Colonic mucosa (tissue), 4 donors: ENCODE results near the gene GNG7. TPM values are rescaled to one million over a fixed set of nuclear protein-coding genes. Genes with fewer than 3 reads are reported as not detected.
"Not testable (repeated sequence)": the region's sequence is repeated elsewhere in the genome, so short reads cannot be mapped to it uniquely, and the experiment has no call there.

ENCODE experiments used
- DNase-seq: peaks from one replicate; pipeline ENCODE4 v3.0.0-alpha.2; 2020
- H3K27ac ChIP-seq: fragments of 200-600 bp; one replicate; pipeline ENCODE4 v1.8.0; 2021
- H3K27me3 ChIP-seq: fragments of 200-600 bp; one replicate; pipeline ENCODE4 v1.8.0; 2021
- H3K36me3 ChIP-seq: fragments of 200-600 bp; one replicate; pipeline ENCODE4 v1.8.0; 2021
- H3K4me1 ChIP-seq: fragments of 200-600 bp; one replicate; pipeline ENCODE4 v1.8.0; 2021; ENCODE audit warnings: mild to moderate bottlenecking
- H3K4me3 ChIP-seq: fragments of 200-600 bp; one replicate; pipeline ENCODE4 v1.8.0; 2021
- H3K9ac ChIP-seq, 2 donors: one replicate each; pipeline ENCODE4 v1.7.0; 2013; ENCODE audit warnings: control low read depth in 2 of 2, low read depth in 2 of 2, low read length in 2 of 2
- H3K9me3 ChIP-seq: fragments of 200-600 bp; one replicate; pipeline ENCODE4 v1.8.0; 2021
- intact Hi-C: fragments of 100-400 bp; cut with DNase I; formaldehyde crosslinking; loops from one replicate; pipeline ENCODE4 v1.14.1; 2022
- total RNA-seq, 2 donors: library from RNA; stranded (reverse); fragmentation: NEBNext Ultra II Directional in 1 of 2; extraction: Animal tissue kit (Norgen Biotek cat#: 25700) in 1 of 2; gene quantifications; one replicate each; pipeline ENCODE4 v1.2.1, GENCODE V29; 2021
- TF ChIP-seq, protein P1 (sequence below): fragments of 200-600 bp; IDR thresholded peaks from one replicate; pipeline ENCODE4 v1.8.0; 2022; ENCODE audit warnings: antibody characterized with exemption, mild to moderate bottlenecking
- donor health status: healthy.
- donor health status: DM: no; HTN: no; CAD: no.
- donor health status: DM: no; HTN: no; CAD: no.

The GNG7 gene
- total RNA-seq, 2 donors from 2014 or later: 1.5 to 3.2 TPM

DNA sequence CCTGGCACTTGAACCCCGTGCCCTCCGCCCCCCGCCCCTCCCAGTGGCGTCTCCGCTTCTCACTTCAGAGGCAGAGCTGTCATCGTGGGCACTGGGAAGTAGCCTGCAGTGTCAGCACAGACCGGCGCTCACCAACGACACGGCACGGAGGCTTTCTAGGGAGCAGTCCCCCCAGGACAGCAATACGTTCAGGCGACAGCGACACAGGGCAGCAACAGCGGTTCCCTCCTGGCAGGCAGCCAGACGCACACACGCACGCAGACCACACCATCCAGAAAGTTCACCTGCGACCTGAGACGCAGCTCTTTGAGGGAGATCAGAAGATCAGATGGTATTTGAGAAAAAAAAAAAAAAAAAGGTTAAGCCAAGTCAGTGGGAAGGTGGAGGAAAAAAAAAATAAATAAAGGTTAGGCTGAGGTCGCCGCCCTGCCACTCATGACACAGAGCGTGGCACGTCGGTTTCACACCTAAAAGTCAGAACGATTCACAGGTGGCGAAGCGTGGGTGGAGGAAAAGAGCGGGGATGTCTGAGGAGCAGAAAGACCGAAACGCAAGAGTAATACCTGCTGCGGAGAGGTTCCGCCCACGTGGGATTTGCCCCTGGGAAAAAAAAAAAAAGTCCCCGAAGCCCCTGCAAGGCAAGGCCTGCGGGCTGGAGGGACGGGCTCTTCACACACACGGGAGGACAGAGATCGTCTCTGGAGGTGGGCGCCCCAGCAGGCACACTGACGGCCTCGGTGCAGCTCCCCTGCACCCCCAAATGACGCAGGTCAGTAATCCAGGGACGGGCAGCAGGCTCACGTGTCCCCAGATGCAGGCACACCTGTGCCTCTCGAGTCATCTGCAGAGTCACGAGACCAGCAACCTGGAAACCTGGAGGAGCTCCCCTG, 94.5 kb downstream of the GNG7 start:
- Histone ChIP-seq H3K27ac (no peak overlapping the region), H3K9ac (no peak overlapping the region), H3K4me1 (no peaks in the 10 kb centered on the region), H3K9me3 (no peaks in the 10 kb centered on the region), H3K36me3 (no peaks in the 10 kb centered on the region), H3K4me3 (no peak overlapping the region), H3K27me3 (no peaks in the 10 kb centered on the region)
- TF ChIP-seq, protein P1, sequence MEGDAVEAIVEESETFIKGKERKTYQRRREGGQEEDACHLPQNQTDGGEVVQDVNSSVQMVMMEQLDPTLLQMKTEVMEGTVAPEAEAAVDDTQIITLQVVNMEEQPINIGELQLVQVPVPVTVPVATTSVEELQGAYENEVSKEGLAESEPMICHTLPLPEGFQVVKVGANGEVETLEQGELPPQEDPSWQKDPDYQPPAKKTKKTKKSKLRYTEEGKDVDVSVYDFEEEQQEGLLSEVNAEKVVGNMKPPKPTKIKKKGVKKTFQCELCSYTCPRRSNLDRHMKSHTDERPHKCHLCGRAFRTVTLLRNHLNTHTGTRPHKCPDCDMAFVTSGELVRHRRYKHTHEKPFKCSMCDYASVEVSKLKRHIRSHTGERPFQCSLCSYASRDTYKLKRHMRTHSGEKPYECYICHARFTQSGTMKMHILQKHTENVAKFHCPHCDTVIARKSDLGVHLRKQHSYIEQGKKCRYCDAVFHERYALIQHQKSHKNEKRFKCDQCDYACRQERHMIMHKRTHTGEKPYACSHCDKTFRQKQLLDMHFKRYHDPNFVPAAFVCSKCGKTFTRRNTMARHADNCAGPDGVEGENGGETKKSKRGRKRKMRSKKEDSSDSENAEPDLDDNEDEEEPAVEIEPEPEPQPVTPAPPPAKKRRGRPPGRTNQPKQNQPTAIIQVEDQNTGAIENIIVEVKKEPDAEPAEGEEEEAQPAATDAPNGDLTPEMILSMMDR: no peak
- DNase-seq: no peak
- intact Hi-C loops: no loop called here

DNA sequence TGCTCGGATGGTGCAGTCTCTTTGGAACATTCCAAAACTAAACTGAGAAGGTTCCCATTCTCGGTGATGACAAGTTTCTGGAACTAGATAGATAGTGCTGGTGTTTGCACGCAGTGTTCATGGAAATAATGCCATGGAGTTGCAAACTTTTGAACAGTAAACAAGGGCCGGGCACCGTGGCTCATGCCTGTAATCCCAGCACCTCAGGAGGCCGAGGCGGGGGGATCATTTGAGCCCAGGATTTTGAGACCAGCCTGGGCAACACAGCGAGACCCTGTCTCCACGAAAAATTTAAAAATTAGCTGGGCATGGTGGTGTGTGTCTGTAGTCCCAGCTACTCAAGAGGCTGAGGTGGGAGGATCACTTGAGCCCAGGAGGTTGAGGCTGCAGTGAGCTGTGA, 95.7 kb downstream of the GNG7 start:
- H3K36me3 ChIP-seq, H3K4me1 ChIP-seq, H3K9me3 ChIP-seq, H3K4me3 ChIP-seq, intact Hi-C loops, H3K27me3 ChIP-seq, DNase-seq, H3K27ac ChIP-seq, H3K9ac ChIP-seq: not testable (repeated sequence)

DNA sequence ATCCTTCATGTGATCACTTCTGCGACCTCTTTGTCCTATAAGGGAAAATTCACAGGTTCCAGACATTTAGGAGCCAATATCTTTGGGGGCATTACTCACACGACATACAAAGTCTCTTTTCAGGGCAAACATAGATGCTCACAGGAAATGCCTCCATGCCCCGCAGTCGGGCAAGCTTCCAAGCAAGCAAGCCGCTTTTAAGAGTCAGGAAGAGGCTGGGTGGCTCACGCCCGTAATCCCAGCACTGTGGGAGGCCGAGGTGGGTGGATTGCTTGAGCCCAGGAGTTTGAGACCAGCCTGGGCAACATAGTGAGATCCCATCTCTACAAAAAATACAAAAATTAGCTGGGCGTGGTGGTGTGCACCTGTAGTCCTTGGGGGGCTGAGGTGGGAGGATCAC, 96.6 kb downstream of the GNG7 start:
- H3K9me3 ChIP-seq, intact Hi-C loops, H3K9ac ChIP-seq, DNase-seq, H3K27me3 ChIP-seq, H3K4me1 ChIP-seq, H3K36me3 ChIP-seq, H3K4me3 ChIP-seq, H3K27ac ChIP-seq: not testable (repeated sequence)

DNA sequence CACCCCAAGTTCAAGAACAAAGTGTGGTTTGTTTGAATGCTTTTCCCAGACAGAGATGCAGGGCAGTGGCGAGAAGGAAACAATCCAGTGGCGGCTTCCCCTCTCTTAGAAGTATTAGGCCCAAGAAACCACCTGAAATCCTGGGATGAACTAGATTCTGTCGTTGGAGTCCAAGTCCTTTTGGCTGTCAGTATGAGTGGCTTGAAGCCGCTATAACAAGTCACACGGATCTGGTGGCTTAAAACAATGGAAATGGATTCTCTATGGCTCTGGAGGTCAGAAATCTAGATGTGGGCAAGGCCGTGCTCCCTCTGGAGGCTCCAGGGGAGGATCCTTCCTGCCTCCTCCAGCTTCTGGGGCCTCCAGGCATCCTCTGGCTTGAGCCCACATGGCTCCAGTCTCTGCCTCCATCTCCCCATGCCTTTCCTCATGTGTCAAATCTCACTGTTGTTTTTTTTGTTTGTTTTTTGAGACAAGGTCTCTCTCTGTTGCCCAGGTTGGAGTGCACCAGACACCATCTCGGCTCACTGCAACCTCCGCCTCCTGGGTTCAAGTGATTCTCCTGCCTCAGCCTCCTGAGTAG, 97.7 kb downstream of the GNG7 start:
- intact Hi-C loops: no loop called here
- Histone ChIP-seq H3K4me1 (no peaks in the 10 kb centered on the region), H3K9ac (no peak overlapping the region), H3K9me3 (no peaks in the 10 kb centered on the region), H3K27me3 (no peaks in the 10 kb centered on the region), H3K27ac (no peak overlapping the region), H3K36me3 (no peaks in the 10 kb centered on the region), H3K4me3 (no peak overlapping the region)
- no peak for DNase-seq
- TF ChIP-seq, protein P1: no peak

DNA sequence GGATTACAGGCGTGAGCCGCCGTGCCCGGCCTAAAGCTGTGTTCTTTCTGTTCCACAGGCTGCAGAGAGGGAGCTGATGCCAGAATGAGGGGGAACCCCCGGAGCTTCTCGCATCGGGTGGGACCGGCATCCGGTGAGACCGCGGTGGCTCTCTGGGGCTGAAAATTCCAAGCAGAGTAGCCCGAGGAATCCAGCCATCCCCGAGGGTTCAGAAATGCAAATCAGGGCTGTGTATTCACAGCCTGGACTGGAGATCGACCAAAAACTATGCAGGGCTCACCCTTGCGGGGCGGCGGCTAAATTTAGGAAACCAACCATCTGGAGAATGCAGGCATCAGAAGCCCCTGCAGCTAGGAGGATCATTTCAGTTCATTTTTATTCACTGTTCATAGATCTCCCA, 99.2 kb downstream of the GNG7 start:
- peak overlapping the region in 1 of 2 donors; percentile 12 for H3K9ac ChIP-seq

DNA sequence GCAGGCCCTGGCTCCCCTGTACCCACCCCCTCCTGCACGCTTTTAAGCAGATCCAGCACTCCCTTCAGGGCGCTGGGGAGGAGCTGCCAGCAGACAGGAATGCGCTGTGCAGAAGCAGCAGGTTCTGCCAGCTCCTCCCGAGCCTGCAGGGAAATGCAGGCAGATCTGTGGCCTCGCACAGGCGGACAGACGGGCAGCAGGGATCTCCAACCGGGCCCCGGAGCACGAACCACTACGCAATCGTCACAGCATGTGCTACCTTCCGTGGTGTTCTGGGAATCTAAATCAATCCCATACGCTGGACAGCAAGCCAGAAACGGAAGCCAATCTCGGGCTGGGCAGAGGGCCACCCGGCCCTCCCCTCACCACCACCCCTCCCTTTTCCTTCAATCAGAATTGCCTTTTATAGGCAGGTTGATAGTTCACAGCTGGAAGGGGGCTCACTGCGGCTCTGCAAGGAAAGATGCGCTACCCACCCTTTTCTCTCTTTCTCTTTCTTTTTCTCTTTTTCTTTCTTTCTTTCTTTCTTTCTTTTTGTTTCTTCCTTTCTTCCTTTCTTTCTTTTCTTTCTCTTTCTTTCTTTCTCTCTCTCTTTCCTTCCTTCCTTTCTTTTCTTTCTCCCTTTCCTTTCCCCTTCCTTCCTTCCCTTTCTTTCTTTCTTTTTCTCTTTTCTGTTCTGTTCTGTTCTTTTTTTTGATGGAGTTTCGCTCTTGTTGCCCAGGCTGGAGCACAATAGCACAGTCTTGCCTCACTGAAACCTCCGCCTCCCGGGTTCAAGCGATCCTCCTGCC, 99.9 kb downstream of the GNG7 start:
- Histone ChIP-seq H3K9me3 (no peaks in the 10 kb centered on the region), H3K27me3 (no peaks in the 10 kb centered on the region), H3K36me3 (no peaks in the 10 kb centered on the region), H3K27ac (peak overlapping the region; percentile 60), H3K4me3 (peak overlapping the region; percentile 9), H3K9ac (peak overlapping the region; percentile 8 to 12), H3K4me1 (peaks cover 3% of the 10 kb centered on the region)
- intact Hi-C loops: no loop called here
- peak; percentile 46 for DNase-seq
- TF ChIP-seq, protein P1: no peak

More for the DNA sequence above, 99.2 kb downstream of the GNG7 start:
- Histone ChIP-seq H3K4me3 (no peak overlapping the region), H3K4me1 (peaks cover 3% of the 10 kb centered on the region), H3K27me3 (no peaks in the 10 kb centered on the region), H3K27ac (peak overlapping the region; percentile 50), H3K36me3 (no peaks in the 10 kb centered on the region), H3K9me3 (no peaks in the 10 kb centered on the region)
- intact Hi-C loops: no loop called here
- TF ChIP-seq, protein P1: no peak
- no peak for DNase-seq
